Stimulated activated CD4-positive, alpha-beta T cell treated with anti-CD3 and anti-CD28 coated beads, Interleukin-2, amount 100 ng/mL, for 4 hours (primary cell): ENCODE results near the gene RAB40B.

Experiments used
- DNase-seq: peaks from one replicate; pipeline ENCODE4 v3.0.0-alpha.2; 2020; ENCODE audit warnings: low read depth

Gene RAB40B

DNA sequence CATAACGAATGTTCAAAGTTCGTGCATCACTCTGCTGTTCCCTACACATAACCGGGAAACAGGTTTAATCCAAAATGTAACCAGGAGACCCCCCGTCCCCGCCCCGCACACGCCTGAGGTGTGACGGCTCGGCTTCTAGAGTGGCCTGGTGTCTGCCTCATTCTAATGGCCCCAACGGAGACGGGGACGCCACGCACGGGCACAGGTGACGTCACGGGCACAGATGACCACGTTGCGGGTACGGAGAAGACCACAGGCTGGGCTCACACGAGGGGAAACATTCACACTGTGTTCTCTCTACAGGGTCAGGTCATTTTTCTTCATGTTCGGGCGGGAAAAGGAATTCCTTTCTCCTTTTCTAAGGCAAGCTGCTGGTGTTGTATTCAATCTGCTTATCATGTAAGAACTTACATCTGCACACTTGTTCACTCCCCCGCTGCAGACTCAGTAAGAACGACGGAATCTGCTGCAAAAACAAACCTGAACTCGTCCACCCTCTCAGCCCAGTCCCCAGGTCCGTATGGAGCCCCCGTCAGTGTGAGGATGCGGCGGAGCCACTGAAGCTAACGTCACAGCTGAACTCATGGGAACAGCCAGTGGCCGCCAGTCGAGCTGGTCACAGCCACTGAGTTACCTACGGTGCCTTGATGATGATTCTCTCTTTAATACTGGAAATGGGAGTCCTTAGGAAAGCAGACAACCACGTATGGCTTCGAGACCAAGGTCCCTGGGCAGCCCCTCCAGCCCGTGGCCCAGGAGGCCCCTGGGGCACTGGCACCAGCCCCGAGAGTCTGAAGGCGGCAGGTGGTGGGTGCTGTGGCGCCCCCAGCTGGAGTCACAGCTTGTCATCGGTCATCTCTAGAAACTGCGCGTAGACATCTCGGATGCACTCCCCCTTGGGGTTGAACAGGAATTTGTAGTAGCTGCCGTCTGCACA lies 83.1 kb downstream of the RAB40B start:
- DNase-seq = no peak

GRCh38 chr17:82614095-82614631 lies 84.3 kb downstream of the RAB40B start:
- no peak for DNase-seq

- DNase-seq = no peak
Measured at GRCh38 chr17:82613283-82614094, 85.0 kb downstream of the RAB40B start.

DNA sequence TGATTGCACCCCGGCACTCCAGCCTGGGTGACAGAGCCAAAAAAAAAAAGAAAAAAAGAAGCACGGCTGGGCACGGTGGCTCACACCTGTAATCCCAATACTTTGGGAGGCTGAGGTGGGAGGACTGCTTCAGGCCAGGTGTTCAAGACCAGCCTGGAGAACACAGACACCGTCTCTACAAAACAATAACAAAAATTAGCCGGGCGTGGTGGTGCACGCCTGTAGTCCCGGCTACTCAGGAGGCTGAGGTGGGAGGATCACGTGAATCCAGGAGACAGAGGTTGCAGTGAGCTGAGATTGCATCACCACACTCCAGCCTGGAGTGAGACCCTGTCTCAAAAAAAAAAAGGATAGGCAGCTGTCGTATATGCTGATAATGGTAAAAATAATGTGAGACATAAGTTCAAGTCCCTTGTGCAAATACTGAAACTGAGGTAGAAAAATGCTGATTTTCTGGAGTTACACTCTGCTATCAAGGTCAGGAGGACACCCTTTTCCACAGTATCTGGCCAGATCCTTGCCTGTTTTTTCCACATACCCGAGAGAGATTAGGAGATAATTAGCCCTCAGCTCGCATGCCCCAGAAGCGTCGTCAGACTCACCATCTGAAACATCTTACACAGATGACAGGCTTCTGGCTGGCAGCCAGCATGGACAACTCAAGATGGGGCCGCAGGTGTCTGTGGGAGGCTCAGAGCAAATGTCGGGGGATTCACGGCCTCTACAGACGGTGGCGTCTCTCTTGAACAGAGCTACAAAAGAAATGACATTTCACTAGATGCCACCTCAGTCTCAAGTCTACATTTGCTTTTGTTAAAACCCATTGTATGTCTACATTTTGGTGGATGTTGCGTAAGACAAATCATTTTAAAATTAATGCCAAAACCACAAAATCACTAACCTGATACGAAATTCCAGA lies 87.1 kb downstream of the RAB40B start:
- DNase-seq = no peak

DNA sequence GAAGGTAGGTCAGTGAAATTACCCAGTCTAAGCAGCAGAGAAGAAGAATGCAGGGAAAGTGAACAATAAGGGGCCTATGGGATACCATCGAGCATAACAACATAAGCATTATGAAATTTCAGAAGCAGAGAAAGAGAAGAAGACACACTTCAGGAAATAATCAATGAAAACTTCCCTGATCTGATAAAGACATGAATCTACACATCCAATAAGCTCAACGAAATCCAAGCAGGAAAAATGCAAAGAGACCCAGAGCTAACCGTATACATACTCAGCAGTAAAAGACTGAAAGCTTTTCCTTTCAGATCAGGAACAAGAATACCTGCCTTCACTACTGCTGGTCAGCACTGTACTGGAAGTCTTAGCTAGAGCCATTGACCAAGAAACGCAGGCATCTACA lies 88.8 kb downstream of the RAB40B start:
- DNase-seq = no peak

DNA sequence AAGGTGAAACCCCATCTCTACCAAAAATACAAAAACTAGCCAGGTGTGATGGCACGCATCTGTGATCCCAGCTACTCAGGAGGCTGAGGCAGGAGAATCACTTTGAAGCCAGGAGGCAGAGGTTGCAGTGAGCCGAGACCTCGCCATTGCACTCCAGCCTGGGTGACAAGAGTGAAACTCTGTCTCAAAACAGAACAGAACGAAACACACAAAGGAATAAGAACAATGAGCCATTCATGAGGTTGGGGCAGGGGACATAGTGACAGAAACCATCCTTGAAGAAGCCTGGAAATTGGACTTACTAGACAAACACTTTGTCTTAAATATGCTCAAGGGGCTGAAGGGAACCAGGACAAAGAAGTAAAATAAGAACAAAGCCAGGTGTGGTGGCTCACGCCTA lies 89.7 kb downstream of the RAB40B start:
- no peak for DNase-seq

DNA sequence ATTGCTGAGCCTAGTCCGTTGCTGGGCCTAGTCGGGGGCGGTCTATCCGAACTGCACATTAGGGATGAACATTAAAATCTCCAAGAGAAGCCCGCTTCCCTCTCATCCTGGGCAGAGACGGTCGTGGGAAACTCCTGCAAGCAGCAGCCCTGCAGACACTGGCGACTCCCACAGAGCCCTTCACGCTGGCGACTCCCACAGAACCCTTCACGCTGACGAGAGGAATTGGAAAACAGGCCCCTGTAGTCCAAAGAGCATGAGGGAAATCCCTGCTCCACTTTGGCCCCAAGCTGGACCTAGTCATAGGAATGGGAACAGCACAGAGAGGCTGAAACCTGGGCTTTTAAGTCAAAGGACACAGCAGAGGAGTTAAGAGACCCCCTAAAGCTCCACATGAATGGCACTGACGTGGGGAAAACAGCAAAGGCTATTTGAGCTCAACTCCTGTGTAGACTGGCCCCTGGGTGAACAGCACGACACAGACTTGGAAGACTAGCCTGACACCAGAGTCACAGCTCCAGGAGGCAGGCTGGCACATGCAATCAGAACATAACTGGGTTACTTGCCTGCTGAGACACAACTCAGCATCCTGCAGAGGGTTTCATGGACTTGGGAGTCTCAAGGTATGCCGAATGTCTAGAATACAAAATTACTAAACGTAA lies 92.4 kb downstream of the RAB40B start:
- no peak for DNase-seq
